Measurements from ENCODE around the gene RRAD.
"Not testable (repeated sequence)": the region's sequence is repeated elsewhere in the genome, so short reads cannot be mapped to it uniquely, and the experiment has no call there.

Gene RRAD

DNA sequence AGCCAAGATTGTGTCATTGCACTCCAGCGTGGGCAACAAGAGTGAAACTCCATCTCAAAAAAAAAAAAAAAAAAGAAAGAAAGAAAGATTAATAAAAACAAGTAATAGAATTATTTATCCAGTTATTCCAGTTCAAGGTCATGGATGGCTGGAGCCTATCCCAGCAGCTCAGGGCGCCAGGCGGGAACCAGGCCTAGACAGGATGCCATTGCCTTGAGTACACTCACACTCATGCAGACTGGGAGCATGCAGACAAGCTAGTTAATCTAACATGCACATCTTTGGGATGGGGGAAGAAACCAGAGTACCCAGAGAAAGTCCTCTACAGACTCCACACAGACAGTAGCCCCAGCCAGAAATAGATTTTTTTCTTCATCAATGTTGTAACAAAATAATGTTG is 27.1 kb downstream of the RRAD start:
- no peak for DNase-seq

DNA sequence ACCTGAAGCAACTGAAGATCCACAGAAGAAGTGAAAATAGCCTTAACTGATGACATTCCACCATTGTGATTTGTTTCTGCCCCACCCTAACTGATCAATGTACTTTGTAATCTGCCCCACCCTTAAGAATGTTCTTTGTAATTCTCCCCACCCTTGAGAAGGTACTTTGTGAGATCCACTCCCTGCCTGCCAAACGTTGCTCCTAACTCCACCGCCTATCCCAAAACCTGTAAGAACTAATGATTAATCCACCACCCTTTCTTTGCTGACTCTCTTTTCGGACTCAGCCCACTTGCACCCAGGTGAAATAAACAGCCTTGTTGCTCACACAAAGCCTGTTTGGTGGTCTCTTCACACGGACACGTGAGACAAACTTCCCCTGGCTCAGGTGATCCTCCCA is 28.7 kb downstream of the RRAD start:
- not testable (repeated sequence) for DNase-seq

DNA sequence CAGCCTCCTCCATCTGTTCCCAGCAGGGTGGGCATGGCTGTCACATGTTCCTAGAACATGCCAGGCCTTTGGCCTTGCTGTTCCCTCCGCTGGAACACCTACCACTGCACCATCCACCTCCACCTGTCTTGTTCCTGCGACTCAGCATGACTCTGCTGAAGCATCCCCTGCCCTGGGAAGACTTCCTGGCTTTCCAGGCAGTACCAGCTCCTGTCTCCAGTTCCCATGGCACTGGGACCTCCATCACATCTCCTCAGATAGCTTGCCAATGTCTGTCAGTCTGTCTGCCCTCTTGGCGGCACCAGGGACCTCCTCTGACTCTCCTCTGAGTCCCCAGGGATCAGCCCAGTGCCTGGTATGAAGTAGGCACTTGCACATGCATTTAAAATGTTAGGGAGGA is 29.3 kb downstream of the RRAD start:
- DNase-seq = no peak

DNA sequence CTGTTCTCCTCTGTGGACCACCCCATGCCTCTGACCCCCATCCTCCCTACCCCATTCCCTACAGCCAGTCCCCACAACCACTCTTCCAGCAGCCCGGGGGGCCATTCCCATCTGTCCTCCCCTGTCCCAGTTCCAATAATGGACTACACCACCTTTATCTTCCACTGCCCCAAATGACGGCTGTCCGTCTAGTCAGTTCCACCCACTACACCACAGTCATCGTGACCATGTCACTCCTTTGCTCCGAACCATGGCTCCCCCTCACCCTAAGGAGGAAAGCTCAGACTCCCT is 29.7 kb downstream of the RRAD start:
- no peak for DNase-seq

DNA sequence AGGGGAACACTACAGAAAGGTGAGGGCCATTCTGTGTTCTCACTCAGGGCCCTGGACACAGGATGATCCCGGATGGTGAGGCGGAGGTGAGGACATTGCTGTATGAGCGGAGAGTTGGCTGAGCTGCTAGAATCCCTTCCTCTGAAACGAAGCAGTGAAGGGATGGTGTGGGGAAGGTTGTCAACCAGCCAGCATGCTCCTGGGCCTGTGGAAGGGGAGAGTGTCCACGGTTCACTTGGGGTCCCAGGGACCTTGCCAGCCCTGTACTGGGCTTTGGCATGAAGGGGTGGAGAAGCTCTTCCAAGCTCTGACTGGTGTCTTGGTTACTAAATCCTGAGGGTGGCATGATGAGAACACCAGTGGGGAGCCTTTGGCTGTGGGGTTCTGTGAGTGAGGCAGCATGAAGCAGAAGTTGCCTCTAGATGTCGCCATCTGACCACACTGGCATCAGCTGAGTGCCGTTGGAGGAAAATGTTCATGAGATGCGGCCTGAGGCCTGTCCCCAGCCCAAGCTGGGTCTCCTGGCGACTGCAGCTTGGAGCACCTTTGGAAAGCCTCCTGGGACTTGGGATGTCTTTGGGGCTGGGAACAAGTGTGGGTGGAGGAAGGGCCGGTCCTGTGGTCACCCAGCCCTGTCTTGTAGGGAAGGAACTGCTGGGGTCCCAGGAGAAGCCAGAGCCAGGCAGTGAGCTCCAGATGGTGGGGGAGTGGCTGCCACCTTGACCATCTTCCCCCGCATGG is 30.2 kb downstream of the RRAD start:
- DNase-seq = no peak

DNA sequence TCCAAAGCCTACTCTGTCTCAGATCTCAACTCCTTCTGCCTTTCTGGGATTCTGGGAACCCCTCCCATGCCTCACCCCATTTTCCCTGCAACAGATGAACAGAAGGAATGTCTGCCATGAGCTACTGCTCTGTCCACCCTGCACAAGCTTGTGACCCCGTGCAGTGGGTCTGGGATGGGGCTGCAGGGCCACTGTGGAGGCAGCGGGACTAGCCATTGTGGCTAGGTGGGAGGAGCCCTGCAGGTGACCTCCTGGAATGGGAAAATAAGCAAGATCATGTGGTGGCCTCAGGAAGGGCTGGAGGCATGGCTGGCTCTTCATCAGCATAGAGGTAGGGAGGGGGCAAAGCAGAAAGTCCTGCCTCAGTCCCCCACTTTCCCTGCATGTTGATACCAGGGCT is 31.3 kb downstream of the RRAD start:
- DNase-seq = no peak

DNA sequence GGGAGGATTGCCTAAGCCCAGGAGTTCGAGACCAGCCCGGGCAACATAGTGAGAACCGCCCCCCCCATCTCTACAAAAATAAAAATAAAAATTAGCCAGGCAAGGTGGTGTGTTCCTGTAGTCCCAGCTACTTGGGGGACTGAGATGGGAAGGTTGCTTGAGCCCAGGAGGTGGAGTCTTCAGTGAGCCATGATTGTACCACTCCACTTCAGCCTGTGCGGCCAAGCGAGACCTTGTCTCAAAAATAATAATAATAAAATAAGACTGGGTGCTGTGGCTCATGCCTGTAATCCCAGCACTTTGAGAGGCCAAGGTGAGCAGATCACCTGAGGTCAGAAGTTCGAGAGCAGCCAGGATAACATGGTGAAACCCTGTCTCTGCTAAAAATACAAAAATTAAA is 33.5 kb downstream of the RRAD start:
- no peak for DNase-seq

DNA sequence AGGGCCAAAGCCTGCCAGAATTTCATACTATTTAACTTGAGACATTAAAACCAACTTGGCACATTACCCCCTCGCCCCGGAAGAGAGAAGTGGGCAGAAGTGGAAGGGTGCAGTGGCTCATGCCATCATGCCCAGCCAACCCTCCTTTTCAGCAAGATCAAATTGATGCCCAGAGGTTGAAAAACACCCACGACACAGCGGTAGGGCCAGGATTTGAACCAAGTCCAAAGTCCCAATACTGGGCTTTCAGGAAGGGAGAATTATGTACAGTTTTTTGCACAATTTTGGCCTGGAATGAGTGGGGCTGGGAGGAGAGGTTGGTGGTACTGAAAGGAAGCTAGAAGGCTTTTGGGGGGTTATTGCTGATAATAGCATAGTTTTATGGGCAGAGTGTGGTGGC is 34.0 kb downstream of the RRAD start:
- DNase-seq = no peak

DNA sequence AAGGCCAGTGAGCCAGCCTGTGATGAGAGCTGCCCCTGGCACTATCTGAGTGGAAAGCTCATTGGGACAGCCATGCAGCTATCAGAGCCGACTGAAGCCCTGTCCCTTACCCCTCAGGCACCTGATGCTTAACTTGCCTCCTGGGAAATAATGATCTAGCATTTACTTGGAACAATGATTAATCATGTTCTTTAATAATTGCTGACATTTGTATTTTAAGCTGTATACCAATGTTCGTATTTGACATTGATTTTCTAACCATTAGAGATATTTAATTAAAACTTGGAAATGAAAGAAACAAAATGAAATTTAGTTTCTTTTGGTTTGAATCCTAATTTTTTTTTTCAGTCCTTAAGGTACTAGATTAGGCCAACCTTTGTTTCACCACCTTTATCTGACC is 34.5 kb downstream of the RRAD start:
- no peak for DNase-seq

DNA sequence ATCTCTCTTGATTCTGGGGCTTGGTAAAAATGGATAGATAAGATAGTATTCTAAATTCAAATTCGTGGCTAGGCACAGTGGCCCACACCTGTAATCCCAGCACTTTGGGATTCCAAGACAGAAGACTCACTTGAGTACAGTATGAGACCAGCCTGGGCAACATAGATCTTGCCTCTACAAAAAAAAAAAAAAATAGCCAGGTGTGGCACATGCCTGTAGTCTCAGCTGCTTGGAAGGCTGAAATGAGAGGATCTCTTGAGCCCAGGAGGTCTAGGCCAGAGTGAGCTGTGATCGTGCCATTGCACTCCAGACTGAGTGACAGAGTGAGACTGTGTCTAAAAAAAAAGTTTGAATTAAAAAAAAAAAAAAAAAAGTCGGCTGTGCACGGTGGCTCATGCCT is 35.7 kb downstream of the RRAD start:
- DNase-seq = no peak

DNA sequence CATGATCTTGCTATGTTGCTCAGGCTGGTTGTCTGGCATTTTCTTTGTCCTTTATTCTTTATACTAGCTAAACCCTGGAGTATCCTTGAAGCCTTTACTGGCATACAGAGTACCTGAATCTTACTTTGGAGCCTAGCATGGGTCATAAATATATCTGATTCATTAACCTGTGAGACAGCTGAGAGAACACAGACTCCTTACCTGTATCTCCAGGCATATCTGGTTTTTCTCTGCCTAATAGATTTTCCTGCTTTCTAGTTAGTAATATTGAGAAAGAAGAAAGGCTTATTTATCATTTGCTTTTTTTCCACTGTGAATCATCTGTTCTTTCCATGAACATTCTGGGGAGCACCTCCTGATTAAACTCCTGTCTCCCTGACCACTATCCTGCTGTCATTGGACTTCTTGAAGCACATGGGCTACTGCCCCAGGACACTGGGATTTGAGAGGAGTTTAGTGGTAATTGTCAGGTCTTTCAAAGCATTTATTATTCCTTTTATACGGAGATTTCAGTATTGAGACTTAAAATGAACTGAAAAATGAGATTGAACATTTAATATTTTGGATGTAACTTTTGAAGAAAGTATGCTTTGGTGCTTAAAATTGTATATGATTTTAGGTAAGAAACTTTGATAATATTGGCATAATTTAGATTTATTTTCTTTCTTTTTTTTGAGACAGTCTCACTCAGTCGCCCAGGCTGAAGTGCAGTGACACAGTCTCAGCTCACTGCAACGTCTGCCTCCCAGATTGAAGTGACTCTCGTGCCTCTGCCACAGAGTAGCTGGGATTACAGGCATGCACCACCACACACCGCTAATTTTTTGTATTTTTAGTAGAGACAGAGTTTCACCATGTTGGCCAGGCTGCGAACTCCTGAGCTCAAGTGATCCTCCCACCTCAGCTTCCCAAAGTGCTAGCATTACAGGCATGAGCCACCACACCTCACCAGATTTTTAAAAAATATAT is 36.4 kb downstream of the RRAD start:
- DNase-seq = no peak

DNA sequence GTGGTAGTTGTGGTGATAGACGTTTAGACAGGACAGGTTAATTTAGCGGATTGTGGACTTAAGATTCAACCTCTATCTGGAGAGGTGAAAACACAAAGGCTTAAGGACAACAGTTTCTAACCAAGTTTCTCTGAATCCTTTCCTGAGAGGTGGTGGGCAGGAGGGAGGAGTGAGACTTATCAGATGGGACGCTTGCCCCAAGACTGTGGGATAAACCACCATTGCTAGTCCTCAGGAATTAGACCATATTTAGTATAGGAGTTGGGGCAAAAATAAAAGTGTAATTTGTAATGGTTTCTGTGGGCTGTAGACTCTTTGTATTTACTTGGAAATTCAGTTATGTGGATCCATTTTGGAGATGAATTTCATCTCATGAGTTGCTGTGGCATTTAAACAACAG is 38.4 kb downstream of the RRAD start:
- DNase-seq = no peak

DNA sequence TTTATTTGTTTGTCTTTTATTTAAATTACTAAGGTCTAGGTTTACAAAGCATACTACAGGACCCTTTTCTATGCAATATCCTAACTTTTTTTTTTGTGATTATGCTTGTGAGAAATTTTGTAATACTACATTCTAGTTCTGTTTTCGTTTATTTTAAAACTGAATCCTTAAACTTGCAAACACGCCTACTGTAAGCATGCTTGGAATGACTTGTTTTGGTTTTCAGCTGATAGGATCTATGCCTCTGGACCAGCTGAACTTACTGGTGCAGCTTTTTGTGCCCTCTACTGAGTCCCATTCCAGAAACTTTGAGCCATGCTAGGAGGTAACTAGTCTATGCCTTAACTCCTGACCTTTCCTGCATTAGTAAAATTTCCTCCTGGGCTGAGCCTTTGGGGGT is 39.0 kb downstream of the RRAD start:
- DNase-seq = no peak

DNA sequence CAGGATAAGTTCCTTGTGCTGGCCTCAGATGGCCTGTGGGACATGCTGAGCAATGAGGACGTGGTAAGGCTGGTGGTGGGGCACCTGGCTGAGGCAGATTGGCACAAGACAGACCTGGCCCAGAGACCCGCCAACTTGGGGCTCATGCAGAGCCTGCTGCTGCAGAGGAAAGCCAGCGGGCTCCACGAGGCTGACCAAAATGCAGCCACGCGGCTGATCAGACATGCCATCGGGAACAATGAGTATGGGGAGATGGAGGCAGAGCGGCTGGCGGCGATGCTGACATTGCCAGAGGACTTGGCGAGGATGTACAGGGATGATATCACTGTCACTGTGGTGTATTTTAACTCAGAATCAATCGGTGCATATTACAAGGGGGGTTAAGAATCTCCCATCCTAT is 39.8 kb downstream of the RRAD start:
- no peak for DNase-seq

DNA sequence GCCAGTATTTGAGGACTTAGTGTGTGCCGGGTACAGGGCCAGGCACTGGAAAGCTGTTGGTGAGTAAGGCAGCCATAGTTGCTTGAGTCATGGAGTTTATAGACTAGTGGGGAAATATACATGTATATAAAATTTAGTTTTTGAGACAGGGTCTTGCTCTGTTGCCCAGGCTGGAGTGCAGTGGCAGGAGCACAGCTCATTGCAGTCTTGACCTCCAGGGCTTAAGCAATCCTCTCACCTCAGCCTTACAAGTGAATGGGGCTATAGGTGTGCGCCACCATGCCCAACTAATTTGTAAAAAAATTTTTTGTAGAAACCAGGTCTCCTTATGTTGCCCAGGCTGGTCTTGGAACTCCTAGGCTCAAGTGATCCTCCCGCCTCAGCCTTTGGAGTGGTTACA is 42.6 kb downstream of the RRAD start:
- no peak for DNase-seq

DNA sequence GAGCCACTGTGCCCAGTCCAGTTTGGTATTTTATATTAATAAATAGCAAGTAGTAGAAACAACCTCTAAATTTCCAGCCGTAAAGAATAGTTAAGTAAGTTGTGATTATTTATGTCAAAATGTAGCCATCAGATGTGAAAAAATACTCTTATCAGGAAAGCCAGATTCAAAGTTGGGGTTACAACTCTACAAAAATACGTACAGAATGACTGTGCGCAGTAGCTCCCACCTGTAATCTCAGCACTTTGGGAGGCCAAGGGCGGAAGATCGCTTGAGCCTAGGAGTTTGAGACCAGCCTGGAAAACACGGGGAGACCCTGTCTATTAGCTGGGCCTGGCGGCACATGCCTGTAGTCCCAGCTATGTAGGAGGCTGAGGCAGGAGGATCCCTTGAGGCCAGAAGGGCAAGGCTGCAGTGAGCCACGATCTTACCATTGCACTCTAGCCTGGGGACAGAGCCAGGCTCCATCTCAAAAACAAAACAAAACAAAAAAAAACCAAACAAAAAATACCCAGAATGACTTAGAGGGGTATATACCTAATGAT is 43.3 kb downstream of the RRAD start:
- DNase-seq = no peak

DNA sequence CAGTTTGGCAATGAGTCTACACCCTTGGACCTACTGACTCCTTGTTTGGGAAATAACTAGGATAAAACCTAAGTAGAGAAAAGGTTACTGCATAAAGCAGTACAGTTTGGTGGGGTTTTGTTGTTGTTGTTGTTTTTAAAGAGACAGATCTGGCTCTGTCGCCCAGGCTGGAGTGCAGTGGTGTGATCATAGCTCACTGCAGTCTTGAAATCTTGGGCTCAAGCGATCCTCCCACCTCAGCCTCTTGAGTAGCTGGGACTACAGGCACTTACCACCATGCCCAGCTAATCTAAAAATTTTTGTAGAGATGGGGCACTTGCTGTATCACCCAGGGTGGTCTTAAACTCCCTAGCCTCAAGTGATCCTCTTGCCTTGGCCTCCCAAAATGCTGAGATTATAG is 43.8 kb downstream of the RRAD start:
- DNase-seq = no peak

DNA sequence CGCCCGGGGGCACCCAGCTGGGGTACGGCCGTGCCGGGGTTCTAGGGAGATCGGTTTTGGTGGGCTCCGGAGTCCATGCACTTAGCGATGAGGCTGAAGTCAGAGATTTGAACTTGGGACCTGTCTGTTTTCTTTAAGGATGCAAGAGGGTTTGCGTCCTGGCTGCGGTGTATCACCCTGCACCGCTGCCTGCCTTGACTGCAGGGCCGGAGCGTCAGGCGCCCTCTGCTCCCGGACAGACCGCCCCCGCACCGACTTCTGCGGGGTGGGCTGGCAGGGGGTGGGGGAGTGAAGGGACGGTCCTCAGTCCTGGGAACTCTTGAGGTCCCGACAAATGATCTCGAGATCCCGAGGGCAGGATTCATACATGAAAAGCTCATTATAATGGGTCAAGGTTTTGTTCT is 44.3 kb downstream of the RRAD start:
- DNase-seq = no peak

DNA sequence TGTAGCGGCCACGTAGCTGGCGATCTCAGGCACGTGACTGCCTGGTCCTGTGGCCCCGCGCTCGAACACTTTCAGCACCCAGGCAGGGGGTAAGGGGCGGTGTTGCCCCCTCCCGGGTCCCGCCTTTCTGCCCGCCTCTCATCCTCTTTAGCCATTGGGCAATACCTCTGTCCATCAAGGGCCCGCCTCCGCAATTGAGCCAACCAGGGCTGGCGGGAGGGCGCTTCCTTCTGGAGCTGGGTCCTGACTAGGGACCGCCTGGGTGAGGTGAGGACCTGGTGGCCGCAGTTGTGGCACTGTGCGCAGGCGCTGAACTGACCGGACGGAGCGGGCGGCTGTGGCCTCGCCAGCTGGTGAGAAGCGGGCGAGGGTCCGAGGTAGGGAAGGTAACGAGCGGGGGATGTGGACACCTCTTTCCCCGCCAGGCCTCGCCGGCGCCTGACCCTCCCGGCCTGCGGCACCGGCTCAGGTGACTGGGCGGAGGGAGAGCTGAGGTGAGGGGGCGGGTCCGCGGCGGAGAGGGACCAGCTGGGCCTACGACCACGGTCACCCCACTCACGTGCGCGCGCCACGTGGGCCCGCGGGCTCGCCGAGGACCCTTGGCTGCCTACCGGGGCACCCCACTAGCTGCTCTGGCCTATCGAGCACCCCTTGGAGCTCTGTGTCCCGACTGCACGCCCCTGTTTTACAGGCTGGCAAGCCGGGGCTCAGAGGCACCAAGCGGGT is 44.9 kb downstream of the RRAD start, which contains the start of gene PDP2:
Gene PDP2 (plus strand): TSS at position 228 of the 726 bp plus-strand sequence. CDS start 3,770 bp downstream, outside the sequence.
- peak; percentile 88 for DNase-seq

DNA sequence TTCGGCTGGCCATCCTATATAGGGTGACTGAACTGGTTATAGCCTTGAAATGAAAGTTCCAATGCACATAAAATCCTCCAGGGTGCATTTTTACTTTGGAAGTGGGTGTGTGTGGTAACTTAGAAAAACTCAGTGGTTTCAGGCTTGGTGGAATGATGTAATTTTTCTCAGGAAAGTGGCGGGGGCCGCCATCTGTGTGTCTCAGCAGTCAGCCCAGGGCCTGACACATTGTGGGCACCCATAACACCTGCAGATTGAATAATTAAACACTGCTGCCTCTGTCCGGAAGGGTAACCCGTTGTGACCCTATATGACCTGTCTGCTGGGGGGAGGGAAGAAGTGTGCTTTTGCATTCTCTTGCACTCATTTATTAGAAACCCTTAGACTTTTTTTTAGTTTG is 47.3 kb downstream of the RRAD start:
- no peak for DNase-seq

DNA sequence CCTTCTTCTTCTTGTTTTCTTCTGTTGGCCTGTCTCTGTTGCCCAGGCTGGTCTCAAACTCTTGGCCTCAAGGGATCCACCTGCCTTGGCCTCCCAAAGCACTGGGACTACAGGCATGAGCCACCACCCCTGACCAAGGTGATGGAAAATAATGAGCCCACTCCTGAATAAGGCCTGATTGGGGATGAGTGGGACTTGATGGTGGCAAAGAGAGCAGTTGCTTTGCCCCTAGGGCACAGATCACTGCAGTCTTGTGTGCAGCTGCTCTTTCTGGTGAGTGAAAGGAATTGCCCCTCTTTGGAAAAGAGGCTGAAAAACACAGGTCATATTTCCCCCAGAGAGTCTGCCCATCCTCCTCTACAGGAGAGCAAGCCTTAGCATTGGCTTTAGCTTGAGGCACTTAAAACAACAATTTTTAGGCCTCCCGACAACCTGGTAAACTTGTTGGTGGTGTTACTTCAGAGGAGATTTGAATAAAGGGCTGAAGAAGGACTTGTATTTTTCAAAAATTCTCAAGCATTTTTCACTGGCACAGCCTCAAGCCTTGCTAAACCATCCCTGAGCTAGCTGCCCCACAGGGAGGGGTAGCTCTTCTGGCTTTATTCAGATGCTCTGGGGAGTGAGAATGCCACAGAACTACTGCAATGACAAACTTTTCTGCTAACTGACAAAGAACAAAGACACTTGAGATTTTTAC is 51.1 kb downstream of the RRAD start:
- DNase-seq = no peak

DNA sequence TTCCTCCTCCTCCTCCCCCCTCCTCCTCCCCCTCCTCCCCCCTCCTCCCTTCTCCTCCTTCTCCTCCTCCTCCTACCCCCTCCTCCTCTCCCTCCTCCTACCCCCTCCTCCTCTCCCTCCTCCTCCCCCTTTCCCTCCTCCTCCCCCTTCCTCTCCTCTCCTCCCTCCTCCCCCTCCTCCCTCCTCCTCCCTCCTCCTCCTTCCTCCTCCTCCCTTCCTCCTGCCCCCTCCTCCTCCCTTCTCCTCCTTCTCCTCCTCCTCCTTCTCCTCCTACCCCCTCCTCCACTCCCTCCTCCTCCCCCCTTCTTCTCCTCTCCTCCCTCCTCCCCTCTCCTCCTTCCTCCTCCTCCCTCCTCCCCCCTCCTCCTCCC is 51.7 kb downstream of the RRAD start:
- DNase-seq = no peak
